ENCODE results near the gene PARP15.

PARP15 gene

GRCh38 chr3:122608916-122609315 is 31.5 kb downstream of the PARP15 start:
- Histone ChIP-seq H3K27ac (ENCODE audit: low read depth, low read length) (no peak overlapping the region), H3K4me3 (ENCODE audit: insufficient read depth, low read length, poor library complexity, severe bottlenecking) (no peak overlapping the region), H2AFZ (ENCODE audit: low read depth, low read length, severe bottlenecking) (no peak overlapping the region), H3K9me2 (replicated peaks; ENCODE audit: insufficient read depth, low read length) (no peaks in the 10 kb centered on the region), H3K27me3 (ENCODE audit: low read length) (no peaks in the 10 kb centered on the region), H3K9ac (ENCODE audit: low read length) (no peak overlapping the region), H3K4me2 (ENCODE audit: low read depth, low read length, poor library complexity, severe bottlenecking) (no peak overlapping the region), H3K36me3 (ENCODE audit: low read length) (no peaks in the 10 kb centered on the region), H4K20me1 (ENCODE audit: low read depth, low read length) (no peaks in the 10 kb centered on the region), H3F3A (ENCODE audit: insufficient read depth) (no peaks in the 10 kb centered on the region), H3K9me3 (ENCODE audit: insufficient read depth, low read length) (no peaks in the 10 kb centered on the region), H3K79me2 (ENCODE audit: insufficient read depth, low read length) (no peaks in the 10 kb centered on the region)
- TF ChIP-seq EZH2phosphoT487 (conservative IDR thresholded peaks at IDR 0.05; ENCODE audit: low read length) = no peak
- TF ChIP-seq CTCF (IDR thresholded peaks at IDR 0.05; ENCODE audit: insufficient read depth, low read length, poor library complexity, severe bottlenecking) = no peak

- Histone ChIP-seq H3K4me3 (ENCODE audit: insufficient read depth, low read length, poor library complexity, severe bottlenecking) (no peak overlapping the region), H3K9ac (ENCODE audit: low read length) (no peak overlapping the region), H3K36me3 (ENCODE audit: low read length) (no peaks in the 10 kb centered on the region), H3K9me2 (replicated peaks; ENCODE audit: insufficient read depth, low read length) (no peaks in the 10 kb centered on the region), H2AFZ (ENCODE audit: low read depth, low read length, severe bottlenecking) (no peak overlapping the region), H3K9me3 (ENCODE audit: insufficient read depth, low read length) (no peaks in the 10 kb centered on the region), H3K4me2 (ENCODE audit: low read depth, low read length, poor library complexity, severe bottlenecking) (no peak overlapping the region), H3K27ac (ENCODE audit: low read depth, low read length) (no peak overlapping the region), H3K27me3 (ENCODE audit: low read length) (no peaks in the 10 kb centered on the region), H4K20me1 (ENCODE audit: low read depth, low read length) (no peaks in the 10 kb centered on the region), H3F3A (ENCODE audit: insufficient read depth) (no peaks in the 10 kb centered on the region), H3K79me2 (ENCODE audit: insufficient read depth, low read length) (no peaks in the 10 kb centered on the region)
- TF ChIP-seq CTCF (IDR thresholded peaks at IDR 0.05; ENCODE audit: insufficient read depth, low read length, poor library complexity, severe bottlenecking) (no peak), EZH2phosphoT487 (conservative IDR thresholded peaks at IDR 0.05; ENCODE audit: low read length) (no peak)
Measured at GRCh38 chr3:122609798-122610559, 32.5 kb downstream of the PARP15 start.

- no peaks in the 10 kb centered on the region for H3K36me3 ChIP-seq (ENCODE audit: low read length)
- H3K27me3 ChIP-seq (ENCODE audit: low read length) = no peaks in the 10 kb centered on the region
- no peaks in the 10 kb centered on the region for H3F3A ChIP-seq (ENCODE audit: insufficient read depth)
- TF ChIP-seq EZH2phosphoT487 (conservative IDR thresholded peaks at IDR 0.05; ENCODE audit: low read length) (no peak), CTCF (IDR thresholded peaks at IDR 0.05; ENCODE audit: insufficient read depth, low read length, poor library complexity, severe bottlenecking) (no peak)
- H3K9ac ChIP-seq (ENCODE audit: low read length) = no peak overlapping the region
- no peaks in the 10 kb centered on the region for H3K9me2 ChIP-seq (replicated peaks; ENCODE audit: insufficient read depth, low read length)
- no peak overlapping the region for H3K27ac ChIP-seq (ENCODE audit: low read depth, low read length)
- H3K79me2 ChIP-seq (ENCODE audit: insufficient read depth, low read length) = no peaks in the 10 kb centered on the region
- H3K9me3 ChIP-seq (ENCODE audit: insufficient read depth, low read length) = no peaks in the 10 kb centered on the region
- H2AFZ ChIP-seq (ENCODE audit: low read depth, low read length, severe bottlenecking) = no peak overlapping the region
- H3K4me3 ChIP-seq (ENCODE audit: insufficient read depth, low read length, poor library complexity, severe bottlenecking) = no peak overlapping the region
- H4K20me1 ChIP-seq (ENCODE audit: low read depth, low read length) = no peaks in the 10 kb centered on the region
- no peak overlapping the region for H3K4me2 ChIP-seq (ENCODE audit: low read depth, low read length, poor library complexity, severe bottlenecking)
Measured at GRCh38 chr3:122612696-122613095, 35.2 kb downstream of the PARP15 start.

All from SU-DHL-6 (cell line).